Skin epidermis (tissue), 12 donors: Measurements from ENCODE around the gene MAB21L1.

Source experiments
- H3K27ac ChIP-seq, 21 experiments: fragments of 200-600 bp; sonication (generic) in 11 of 21; one replicate each; pipeline ENCODE4 v1.5.0; 2020; ENCODE audit warnings: mild to moderate bottlenecking in 3 of 21, inconsistent platforms in 2 of 21, moderate library complexity in 2 of 21
- H3K4me3 ChIP-seq, 7 experiments: fragments of 200-600 bp; sonication (generic) in 2 of 7; one replicate each; pipeline ENCODE4 v1.5.0; 2020; ENCODE audit warnings: inconsistent platforms in 2 of 7, mild to moderate bottlenecking in 2 of 7, moderate library complexity in 1 of 7

MAB21L1 gene

GRCh38 chr13:35481777-35482176 lies 5.3 kb upstream of the MAB21L1 start:
- peak overlapping the region in 1 of 21 experiments; percentile 30 for H3K27ac ChIP-seq
- H3K4me3 ChIP-seq, result no peak overlapping the region

GRCh38 chr13:35480346-35480745 lies 3.9 kb upstream of the MAB21L1 start:
- no peak overlapping the region for H3K27ac ChIP-seq
- no peak overlapping the region for H3K4me3 ChIP-seq

GRCh38 chr13:35479706-35480105 lies 3.2 kb upstream of the MAB21L1 start:
- H3K4me3 ChIP-seq, result no peak overlapping the region

GRCh38 chr13:35479038-35479492 lies 2.6 kb upstream of the MAB21L1 start:
- Histone ChIP-seq H3K27ac (peak overlapping the region in 2 of 21 experiments; percentile 69 to 70), H3K4me3 (peak overlapping the region in 1 of 7 experiments; percentile 5)

More at GRCh38 chr13:35479706-35480105, 3.2 kb upstream of the MAB21L1 start:
- peak overlapping the region in 1 of 21 experiments; percentile 69 for H3K27ac ChIP-seq

- H3K27ac ChIP-seq, result peak overlapping the region in 3 of 21 experiments; percentile 13 to 70 (median 69)
- peak overlapping the region in 1 of 7 experiments; percentile 5 for H3K4me3 ChIP-seq
Observed at GRCh38 chr13:35478271-35479037, 2.0 kb upstream of the MAB21L1 start.

GRCh38 chr13:35477386-35477946 lies 977 bp upstream of the MAB21L1 start:
- H3K27ac ChIP-seq, result peak overlapping the region in 1 of 21 experiments; percentile 70
- peak overlapping the region in 1 of 7 experiments; percentile 5 for H3K4me3 ChIP-seq

GRCh38 chr13:35475212-35475959 lies 1.1 kb downstream of the MAB21L1 start:
- H3K27ac ChIP-seq, result peak overlapping the region in 15 of 21 experiments; percentile 8 to 75 (median 63)
- H3K4me3 ChIP-seq, result peak overlapping the region; percentile 27 to 47 (median 31)

GRCh38 chr13:35474496-35475211 lies 1.8 kb downstream of the MAB21L1 start:
- Histone ChIP-seq H3K4me3 (peak overlapping the region in 5 of 7 experiments; percentile 27 to 47 (median 35)), H3K27ac (peak overlapping the region in 12 of 21 experiments; percentile 8 to 75 (median 64))

- H3K4me3 ChIP-seq, result peak overlapping the region in 1 of 7 experiments; percentile 47
- H3K27ac ChIP-seq, result no peak overlapping the region
Observed at GRCh38 chr13:35473802-35474201, 2.7 kb downstream of the MAB21L1 start.

GRCh38 chr13:35473206-35473775 lies 3.2 kb downstream of the MAB21L1 start:
- no peak overlapping the region for H3K27ac ChIP-seq
- peak overlapping the region in 1 of 7 experiments; percentile 47 for H3K4me3 ChIP-seq

- Histone ChIP-seq H3K27ac (peak overlapping the region in 4 of 21 experiments; percentile 0 to 78 (median 67)), H3K4me3 (peak overlapping the region in 2 of 7 experiments; percentile 3 to 47)
Observed at GRCh38 chr13:35472323-35472881, 4.1 kb downstream of the MAB21L1 start.

GRCh38 chr13:35471706-35472322 lies 4.7 kb downstream of the MAB21L1 start:
- Histone ChIP-seq H3K4me3 (peak overlapping the region in 3 of 7 experiments; percentile 1 to 16 (median 3)), H3K27ac (peak overlapping the region in 10 of 21 experiments; percentile 0 to 80 (median 71))

- Histone ChIP-seq H3K27ac (peak overlapping the region in 14 of 21 experiments; percentile 22 to 80 (median 66)), H3K4me3 (peak overlapping the region in 5 of 7 experiments; percentile 14 to 31 (median 16))
Observed at GRCh38 chr13:35470671-35471661, 5.5 kb downstream of the MAB21L1 start.

GRCh38 chr13:35469806-35470525 lies 6.5 kb downstream of the MAB21L1 start:
- Histone ChIP-seq H3K4me3 (peak overlapping the region in 1 of 7 experiments; percentile 31), H3K27ac (peak overlapping the region in 10 of 21 experiments; percentile 22 to 80 (median 71))

- Histone ChIP-seq H3K4me3 (no peak overlapping the region), H3K27ac (no peak overlapping the region)
Observed at GRCh38 chr13:35468195-35468594, 8.3 kb downstream of the MAB21L1 start.

- no peak overlapping the region for H3K27ac ChIP-seq
- no peak overlapping the region for H3K4me3 ChIP-seq
Observed at GRCh38 chr13:35465371-35465770, 11.1 kb downstream of the MAB21L1 start.
